Astrocyte (in vitro differentiated cells and primary cell): Measurements from ENCODE around the gene SUFU. TPM values are rescaled to one million over a fixed set of nuclear protein-coding genes. Genes with fewer than 3 reads are reported as not detected.

Source experiments
- DNase-seq: peaks from one replicate; pipeline ENCODE4 v3.0.0-alpha.2; 2010; ENCODE audit warnings: low read depth
- FAIRE-seq: peaks from 2 replicates; lab custom pipeline; 2011; peaks lifted over from hg19 to GRCh38; lab: Jason Lieb, UNC
- H2AFZ ChIP-seq: 2 replicates; pipeline ENCODE4 v1.6.0; 2012; ENCODE audit warnings: low read depth, low read length, inconsistent platforms
- H3K27ac ChIP-seq: 2 replicates; pipeline ENCODE4 v1.5.1; 2011; ENCODE audit warnings: low read depth, low read length, inconsistent platforms
- H3K27me3 ChIP-seq: 2 replicates; pipeline ENCODE4 v1.6.0; 2011; ENCODE audit warnings: low read length, inconsistent platforms; ENCODE audit not compliant: insufficient read depth
- H3K36me3 ChIP-seq: 2 replicates; pipeline ENCODE4 v1.5.1; 2011; ENCODE audit warnings: low read length, inconsistent platforms; ENCODE audit not compliant: insufficient read depth
- H3K4me1 ChIP-seq: 2 replicates; pipeline ENCODE4 v1.5.1; 2011; ENCODE audit warnings: low read length, inconsistent platforms; ENCODE audit not compliant: insufficient read depth
- H3K4me2 ChIP-seq: 2 replicates; pipeline ENCODE4 v1.6.0; 2012; ENCODE audit warnings: low read length, inconsistent platforms
- H3K4me3 ChIP-seq: 2 replicates; pipeline ENCODE4 v1.5.1; 2011; ENCODE audit warnings: low read depth, mild to moderate bottlenecking, low read length, inconsistent platforms; ENCODE audit not compliant: insufficient read depth
- H3K79me2 ChIP-seq: 2 replicates; pipeline ENCODE4 v1.6.0; 2012; ENCODE audit warnings: mild to moderate bottlenecking, low read length, inconsistent platforms; ENCODE audit not compliant: insufficient read depth
- H3K9ac ChIP-seq: 2 replicates; pipeline ENCODE4 v1.6.0; 2012; ENCODE audit warnings: mild to moderate bottlenecking, low read length, inconsistent platforms
- H3K9me3 ChIP-seq: 2 replicates; pipeline ENCODE4 v1.5.1; 2012; ENCODE audit warnings: low read depth, mild to moderate bottlenecking, low read length, inconsistent platforms; ENCODE audit not compliant: insufficient read depth
- H4K20me1 ChIP-seq: 2 replicates; pipeline ENCODE4 v1.6.0; 2012; ENCODE audit warnings: low read length, inconsistent platforms; ENCODE audit not compliant: insufficient read depth
- H3K27ac Mint-ChIP-seq: one replicate; pipeline ENCODE4 v1.8.0; 2021; ENCODE audit warnings: mild to moderate bottlenecking, mixed read lengths; ENCODE audit not compliant: unreplicated experiment
- H3K27me3 Mint-ChIP-seq: one replicate; pipeline ENCODE4 v1.8.0; 2021; ENCODE audit warnings: low read depth, mixed read lengths; ENCODE audit not compliant: unreplicated experiment
- H3K36me3 Mint-ChIP-seq: one replicate; pipeline ENCODE4 v1.8.0; 2021; ENCODE audit warnings: low read depth, mixed read lengths; ENCODE audit not compliant: unreplicated experiment
- H3K4me1 Mint-ChIP-seq: one replicate; pipeline ENCODE4 v1.8.0; 2021; ENCODE audit warnings: low read depth, mixed read lengths; ENCODE audit not compliant: unreplicated experiment
- H3K4me3 Mint-ChIP-seq: one replicate; pipeline ENCODE4 v1.8.0; 2021; ENCODE audit warnings: mild to moderate bottlenecking, moderate library complexity, mixed read lengths; ENCODE audit not compliant: unreplicated experiment
- H3K9me3 Mint-ChIP-seq: one replicate; pipeline ENCODE4 v1.8.0; 2021; ENCODE audit warnings: mild to moderate bottlenecking, mixed read lengths; ENCODE audit not compliant: unreplicated experiment
- CTCF ChIP-seq: IDR thresholded peaks from 2 replicates; pipeline ENCODE4 v1.5.1; 2011; ENCODE audit warnings: low read depth, mild to moderate bottlenecking, inconsistent platforms, low read length, moderate library complexity; ENCODE audit not compliant: insufficient read depth
- EZH2 ChIP-seq: IDR thresholded peaks from 2 replicates; pipeline ENCODE4 v1.6.1; 2012; ENCODE audit warnings: mild to moderate bottlenecking, low read length, inconsistent platforms; ENCODE audit not compliant: insufficient read depth
- total RNA-seq: library from RNA; stranded (reverse); gene quantifications from 2 replicates; pipeline ENCODE4 v1.2.1, GENCODE V29; 2021

Gene SUFU
- total RNA-seq, 1 donor from 2014 or later, result 25.8 TPM

- Histone ChIP-seq H3K27ac (no peak overlapping the region), H3K9me3 (no peaks in the 10 kb centered on the region), H3K4me1 (peaks cover 23% of the 10 kb centered on the region), H3K9ac (no peak overlapping the region), H3K36me3 (no peaks in the 10 kb centered on the region), H2AFZ (no peak overlapping the region), H3K79me2 (no peaks in the 10 kb centered on the region), H3K27me3 (peaks cover 2% of the 10 kb centered on the region), H4K20me1 (no peaks in the 10 kb centered on the region), H3K4me3 (no peak overlapping the region), H3K4me2 (no peak overlapping the region)
- no peaks in the 10 kb centered on the region for H3K9me3 Mint-ChIP-seq
- peaks cover 27% of the 10 kb centered on the region for H3K4me1 Mint-ChIP-seq
- no peak overlapping the region for H3K27ac Mint-ChIP-seq
- no peak overlapping the region for H3K4me3 Mint-ChIP-seq
- DNase-seq, result no peak
- TF ChIP-seq CTCF (no peak), EZH2 (no peak)
- no peak for FAIRE-seq
- no peaks in the 10 kb centered on the region for H3K36me3 Mint-ChIP-seq
- peaks cover 7% of the 10 kb centered on the region for H3K27me3 Mint-ChIP-seq
These were observed 46.1 kb upstream of the SUFU start for GRCh38 chr10:102457591-102458150.

- no peak for TF ChIP-seq CTCF
- TF ChIP-seq EZH2, result no peak
- Histone ChIP-seq H3K9me3 (no peaks in the 10 kb centered on the region), H3K27ac (no peak overlapping the region), H2AFZ (no peak overlapping the region), H3K36me3 (no peaks in the 10 kb centered on the region), H3K27me3 (peaks cover 7% of the 10 kb centered on the region), H3K4me3 (no peak overlapping the region), H3K4me2 (no peak overlapping the region), H4K20me1 (no peaks in the 10 kb centered on the region), H3K79me2 (no peaks in the 10 kb centered on the region), H3K4me1 (peaks cover 13% of the 10 kb centered on the region), H3K9ac (no peak overlapping the region)
- peaks cover 14% of the 10 kb centered on the region for H3K27me3 Mint-ChIP-seq
- FAIRE-seq, result no peak
- no peaks in the 10 kb centered on the region for H3K36me3 Mint-ChIP-seq
- no peak overlapping the region for H3K27ac Mint-ChIP-seq
- DNase-seq, result no peak
- H3K4me1 Mint-ChIP-seq, result peaks cover 21% of the 10 kb centered on the region
- no peak overlapping the region for H3K4me3 Mint-ChIP-seq
- H3K9me3 Mint-ChIP-seq, result no peaks in the 10 kb centered on the region
These were observed 45.1 kb upstream of the SUFU start for GRCh38 chr10:102458656-102459055.

- H3K27ac Mint-ChIP-seq, result peak overlapping the region; percentile 21
- FAIRE-seq (no peak), DNase-seq (no peak)
- H4K20me1 ChIP-seq, result no peaks in the 10 kb centered on the region
- H3K9me3 ChIP-seq, result no peaks in the 10 kb centered on the region
- peaks cover 7% of the 10 kb centered on the region for H3K27me3 ChIP-seq
- peak overlapping the region; percentile 65 for H3K4me3 ChIP-seq
- TF ChIP-seq CTCF (no peak), EZH2 (no peak)
- H3K27me3 Mint-ChIP-seq, result peaks cover 14% of the 10 kb centered on the region
- peak overlapping the region; percentile 97 for H3K4me2 ChIP-seq
- peak overlapping the region; percentile 98 for H2AFZ ChIP-seq
- peaks cover 12% of the 10 kb centered on the region for H3K4me1 ChIP-seq
- H3K36me3 Mint-ChIP-seq, result no peaks in the 10 kb centered on the region
- H3K36me3 ChIP-seq, result no peaks in the 10 kb centered on the region
- no peaks in the 10 kb centered on the region for H3K9me3 Mint-ChIP-seq
- no peak overlapping the region for H3K27ac ChIP-seq
- H3K4me1 Mint-ChIP-seq, result peaks cover 8% of the 10 kb centered on the region
- H3K9ac ChIP-seq, result peak overlapping the region; percentile 64
- no peaks in the 10 kb centered on the region for H3K79me2 ChIP-seq
- peak overlapping the region; percentile 88 for H3K4me3 Mint-ChIP-seq
These were observed 43.0 kb upstream of the SUFU start for GRCh38 chr10:102460836-102461186.
